Liver (tissue), 9 donors: Measurements from ENCODE around the gene MRPL47. TPM values are rescaled to one million over a fixed set of nuclear protein-coding genes. Genes with fewer than 3 reads are reported as not detected.
A peak's percentile ranks its signal among the peaks of the same experiment; 100 is the strongest.

ENCODE experiments used
- DNase-seq: peaks from one replicate; pipeline ENCODE4 v3.0.0-alpha.2; 2017; ENCODE audit warnings: low spot score
- H3K27ac ChIP-seq, 2 donors: one replicate each; pipeline ENCODE4 v1.7.0; 2013; ENCODE audit warnings: inconsistent platforms in 2 of 2, low read length in 2 of 2, control low read depth in 1 of 2, low read depth in 1 of 2, mild to moderate bottlenecking in 1 of 2
- H3K27me3 ChIP-seq, 4 donors: one replicate each; pipeline versions ENCODE4 v1.6.1 to v1.7.0; 2013; ENCODE audit warnings: low read length in 3 of 4, inconsistent platforms in 1 of 4, mild to moderate bottlenecking in 1 of 4, moderate library complexity in 1 of 4; ENCODE audit not compliant: control insufficient read depth in 4 of 4, insufficient read depth in 4 of 4
- H3K36me3 ChIP-seq, 4 donors: one replicate each; pipeline versions ENCODE4 v1.6.1 to v1.7.0; 2013; ENCODE audit warnings: low read length in 3 of 4, mild to moderate bottlenecking in 3 of 4, low read depth in 1 of 4, moderate library complexity in 1 of 4; ENCODE audit not compliant: control insufficient read depth in 4 of 4, insufficient read depth in 3 of 4
- H3K4me1 ChIP-seq, 4 donors: one replicate each; pipeline versions ENCODE4 v1.6.1 to v1.7.0; 2013; ENCODE audit warnings: low read length in 3 of 4, mild to moderate bottlenecking in 3 of 4, moderate library complexity in 1 of 4; ENCODE audit not compliant: control insufficient read depth in 4 of 4, insufficient read depth in 4 of 4
- H3K4me3 ChIP-seq, 3 donors: one replicate each; pipeline versions ENCODE4 v1.6.1 to v1.7.0; 2013; ENCODE audit warnings: low read length in 3 of 3, control low read depth in 1 of 3, low read depth in 1 of 3, mild to moderate bottlenecking in 1 of 3
- H3K9ac ChIP-seq, 2 donors: one replicate each; pipeline ENCODE4 v1.7.0; 2013; ENCODE audit warnings: low read length in 2 of 2, mild to moderate bottlenecking in 2 of 2, moderate library complexity in 2 of 2, control low read depth in 1 of 2, low read depth in 1 of 2
- H3K9me3 ChIP-seq, 4 donors: one replicate each; pipeline versions ENCODE4 v1.6.1 to v1.7.0; 2013; ENCODE audit warnings: low read length in 3 of 4; ENCODE audit not compliant: control insufficient read depth in 4 of 4
- EGR1 ChIP-seq, 2 donors: IDR thresholded peaks; 2 replicates each; pipeline ENCODE4 v1.6.1; 2016 to 2018; ENCODE audit warnings: antibody characterized with exemption in 2 of 2, low read depth in 2 of 2
- FOXA1 ChIP-seq: IDR thresholded peaks from 2 replicates; pipeline ENCODE4 v1.6.1; 2016; ENCODE audit warnings: antibody characterized with exemption
- FOXA2 ChIP-seq: IDR thresholded peaks from 2 replicates; pipeline ENCODE4 v1.6.1; 2016; ENCODE audit warnings: antibody characterized with exemption
- HNF4G ChIP-seq: IDR thresholded peaks from 2 replicates; pipeline ENCODE4 v1.6.1; 2016; ENCODE audit warnings: antibody characterized with exemption
- NR2F2 ChIP-seq: IDR thresholded peaks from 2 replicates; pipeline ENCODE4 v1.6.1; 2016; ENCODE audit warnings: antibody characterized with exemption
- RAD21 ChIP-seq, 2 donors: IDR thresholded peaks; 2 replicates each; pipeline ENCODE4 v1.6.1; 2016; ENCODE audit warnings: antibody characterized with exemption in 2 of 2, mild to moderate bottlenecking in 2 of 2
- WGBS: extraction: QIAGEN DNeasy Blood & Tissue Kit; methylation state at CpG from one replicate; pipeline ENCODE4 v1.1.7; 2013; 5-methylcytosine and 5-hydroxymethylcytosine counted together
- polyA plus RNA-seq, 2 donors: library from polyadenylated mRNA; stranded (reverse) in 1 of 2; unstranded in 1 of 2; fragments of 200-250 nt in 1 of 2; fragments of >200 nt in 1 of 2; fragmentation: Nextera tagmentation in 1 of 2; extraction: Ambion mirVana in 1 of 2; gene quantifications; one replicate each; pipeline versions ENCODE4 v1.2.1 to v1.2.3, GENCODE V29; 2013 to 2015
- total RNA-seq, 2 donors: library from RNA; depleted of rRNA; stranded (reverse); fragments of >200 nt; gene quantifications; one replicate each; pipeline ENCODE4 v1.2.3, GENCODE V29; 2014
- TF ChIP-seq, protein P1 (sequence below): IDR thresholded peaks from 2 replicates; pipeline ENCODE4 v1.6.1; 2016; ENCODE audit warnings: antibody characterized with exemption
- TF ChIP-seq, protein P2 (sequence below): IDR thresholded peaks from 2 replicates; pipeline ENCODE4 v1.6.1; 2016; ENCODE audit warnings: antibody characterized with exemption
- TF ChIP-seq, protein P3 (sequence below): fragments of 150-350 bp; IDR thresholded peaks from 2 replicates; pipeline ENCODE4 v1.5.1; 2017; ENCODE audit warnings: improper control_type of control experiment, low read depth, low read length; ENCODE audit not compliant: missing input control
- TF ChIP-seq, protein P4 (sequence below): IDR thresholded peaks from 2 replicates; pipeline ENCODE4 v1.6.1; 2016; ENCODE audit warnings: antibody characterized with exemption
- TF ChIP-seq, protein P5 (sequence below): IDR thresholded peaks from 2 replicates; pipeline ENCODE4 v1.6.1; 2016; ENCODE audit warnings: antibody characterized with exemption, mild to moderate bottlenecking
- donor health status: healthy.
- donor health status: healthy.
- donor health status: healthy.
- donor health status: healthy.
- donor health status: healthy.

MRPL47 gene
- total and polyA plus RNA-seq, 4 donors = 11.5 to 34.1 (median 18.6) TPM

DNA sequence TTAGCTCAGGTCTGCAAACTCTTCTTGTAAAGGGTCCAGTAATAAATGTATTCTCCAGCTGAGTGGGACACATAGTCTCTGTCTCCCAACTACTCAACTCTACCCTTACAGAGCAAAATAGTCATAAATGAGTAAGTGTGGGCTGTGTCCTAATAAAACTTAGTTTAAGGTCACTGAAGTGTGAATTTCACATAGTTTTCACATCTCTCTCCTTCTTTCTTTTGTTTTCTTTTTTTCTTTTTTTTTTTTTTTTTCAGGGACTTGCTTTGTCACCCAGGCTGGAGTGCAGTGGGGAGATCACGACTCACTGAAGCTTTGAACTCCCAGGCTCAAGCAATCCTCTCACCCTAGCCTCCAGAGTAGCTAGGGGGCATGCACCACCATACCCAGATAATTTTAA lies 43.6 kb downstream of the MRPL47 start:
- no peaks in the 10 kb centered on the region for H3K27me3 ChIP-seq

DNA sequence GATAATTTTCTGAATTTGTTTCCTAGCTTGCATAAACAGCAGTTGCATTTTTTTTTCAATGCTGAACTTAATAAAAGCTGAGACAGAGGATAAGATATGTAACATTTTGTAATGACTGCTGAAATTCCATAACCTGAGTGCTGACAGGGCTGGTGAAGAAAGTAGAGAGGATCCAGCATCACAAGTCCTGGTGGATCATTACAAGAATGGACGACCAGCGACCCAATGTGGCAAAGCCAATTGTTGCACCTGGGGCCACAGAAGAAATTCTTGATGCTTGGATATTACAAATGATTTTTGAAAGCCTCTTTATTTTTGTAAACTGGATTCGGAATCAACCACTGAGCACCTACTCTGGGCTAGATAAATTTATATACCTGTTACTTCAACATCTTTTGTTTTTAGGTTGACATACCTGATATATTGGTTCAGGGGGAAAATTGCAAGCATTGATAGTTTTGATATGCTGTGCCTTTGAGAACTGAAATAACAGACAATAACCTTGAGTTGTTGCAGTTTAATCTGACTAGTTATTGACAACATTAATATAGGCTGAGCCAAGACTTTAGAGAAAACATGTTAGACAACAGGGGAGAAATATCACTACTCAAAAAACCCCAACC lies 45.6 kb downstream of the MRPL47 start:
- H3K27me3 ChIP-seq = no peaks in the 10 kb centered on the region
- H3K4me1 ChIP-seq = peaks cover 0 to 5% (median 4%) of the 10 kb centered on the region in 4 donors
- no peak overlapping the region for H3K9ac ChIP-seq
- H3K4me3 ChIP-seq = no peak overlapping the region
- TF ChIP-seq, protein P1, sequence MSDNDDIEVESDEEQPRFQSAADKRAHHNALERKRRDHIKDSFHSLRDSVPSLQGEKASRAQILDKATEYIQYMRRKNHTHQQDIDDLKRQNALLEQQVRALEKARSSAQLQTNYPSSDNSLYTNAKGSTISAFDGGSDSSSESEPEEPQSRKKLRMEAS = no peak
- TF ChIP-seq RAD21 (IDR thresholded peaks at IDR 0.05) = peak; percentile 85 to 93
- TF ChIP-seq, protein P2, sequence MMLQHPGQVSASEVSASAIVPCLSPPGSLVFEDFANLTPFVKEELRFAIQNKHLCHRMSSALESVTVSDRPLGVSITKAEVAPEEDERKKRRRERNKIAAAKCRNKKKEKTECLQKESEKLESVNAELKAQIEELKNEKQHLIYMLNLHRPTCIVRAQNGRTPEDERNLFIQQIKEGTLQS = no peak
- TF ChIP-seq, protein P3, sequence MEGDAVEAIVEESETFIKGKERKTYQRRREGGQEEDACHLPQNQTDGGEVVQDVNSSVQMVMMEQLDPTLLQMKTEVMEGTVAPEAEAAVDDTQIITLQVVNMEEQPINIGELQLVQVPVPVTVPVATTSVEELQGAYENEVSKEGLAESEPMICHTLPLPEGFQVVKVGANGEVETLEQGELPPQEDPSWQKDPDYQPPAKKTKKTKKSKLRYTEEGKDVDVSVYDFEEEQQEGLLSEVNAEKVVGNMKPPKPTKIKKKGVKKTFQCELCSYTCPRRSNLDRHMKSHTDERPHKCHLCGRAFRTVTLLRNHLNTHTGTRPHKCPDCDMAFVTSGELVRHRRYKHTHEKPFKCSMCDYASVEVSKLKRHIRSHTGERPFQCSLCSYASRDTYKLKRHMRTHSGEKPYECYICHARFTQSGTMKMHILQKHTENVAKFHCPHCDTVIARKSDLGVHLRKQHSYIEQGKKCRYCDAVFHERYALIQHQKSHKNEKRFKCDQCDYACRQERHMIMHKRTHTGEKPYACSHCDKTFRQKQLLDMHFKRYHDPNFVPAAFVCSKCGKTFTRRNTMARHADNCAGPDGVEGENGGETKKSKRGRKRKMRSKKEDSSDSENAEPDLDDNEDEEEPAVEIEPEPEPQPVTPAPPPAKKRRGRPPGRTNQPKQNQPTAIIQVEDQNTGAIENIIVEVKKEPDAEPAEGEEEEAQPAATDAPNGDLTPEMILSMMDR = peak; percentile 67
- TF ChIP-seq, protein P4, sequence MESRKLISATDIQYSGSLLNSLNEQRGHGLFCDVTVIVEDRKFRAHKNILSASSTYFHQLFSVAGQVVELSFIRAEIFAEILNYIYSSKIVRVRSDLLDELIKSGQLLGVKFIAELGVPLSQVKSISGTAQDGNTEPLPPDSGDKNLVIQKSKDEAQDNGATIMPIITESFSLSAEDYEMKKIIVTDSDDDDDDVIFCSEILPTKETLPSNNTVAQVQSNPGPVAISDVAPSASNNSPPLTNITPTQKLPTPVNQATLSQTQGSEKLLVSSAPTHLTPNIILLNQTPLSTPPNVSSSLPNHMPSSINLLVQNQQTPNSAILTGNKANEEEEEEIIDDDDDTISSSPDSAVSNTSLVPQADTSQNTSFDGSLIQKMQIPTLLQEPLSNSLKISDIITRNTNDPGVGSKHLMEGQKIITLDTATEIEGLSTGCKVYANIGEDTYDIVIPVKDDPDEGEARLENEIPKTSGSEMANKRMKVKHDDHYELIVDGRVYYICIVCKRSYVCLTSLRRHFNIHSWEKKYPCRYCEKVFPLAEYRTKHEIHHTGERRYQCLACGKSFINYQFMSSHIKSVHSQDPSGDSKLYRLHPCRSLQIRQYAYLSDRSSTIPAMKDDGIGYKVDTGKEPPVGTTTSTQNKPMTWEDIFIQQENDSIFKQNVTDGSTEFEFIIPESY = no peak
- no peak for TF ChIP-seq EGR1 (IDR thresholded peaks at IDR 0.05; ENCODE audit: low read depth in 2 of 2)
- peak; percentile 56 for DNase-seq
- H3K9me3 ChIP-seq = no peaks in the 10 kb centered on the region
- H3K27ac ChIP-seq = no peak overlapping the region
- H3K36me3 ChIP-seq = no peaks in the 10 kb centered on the region
- WGBS = 2% methylated on average over 3 of the region's 3 CpGs

More for the DNA sequence above, 43.6 kb downstream of the MRPL47 start:
- Histone ChIP-seq H3K9me3 (no peaks in the 10 kb centered on the region), H3K4me1 (peaks cover 2 to 8% (median 6%) of the 10 kb centered on the region in 4 donors), H3K9ac (no peak overlapping the region), H3K36me3 (no peaks in the 10 kb centered on the region), H3K27ac (no peak overlapping the region), H3K4me3 (no peak overlapping the region)
- no peak for DNase-seq
- 77% methylated on average over 1 of the region's 1 CpG for WGBS
- TF ChIP-seq FOXA1 = no peak

DNA sequence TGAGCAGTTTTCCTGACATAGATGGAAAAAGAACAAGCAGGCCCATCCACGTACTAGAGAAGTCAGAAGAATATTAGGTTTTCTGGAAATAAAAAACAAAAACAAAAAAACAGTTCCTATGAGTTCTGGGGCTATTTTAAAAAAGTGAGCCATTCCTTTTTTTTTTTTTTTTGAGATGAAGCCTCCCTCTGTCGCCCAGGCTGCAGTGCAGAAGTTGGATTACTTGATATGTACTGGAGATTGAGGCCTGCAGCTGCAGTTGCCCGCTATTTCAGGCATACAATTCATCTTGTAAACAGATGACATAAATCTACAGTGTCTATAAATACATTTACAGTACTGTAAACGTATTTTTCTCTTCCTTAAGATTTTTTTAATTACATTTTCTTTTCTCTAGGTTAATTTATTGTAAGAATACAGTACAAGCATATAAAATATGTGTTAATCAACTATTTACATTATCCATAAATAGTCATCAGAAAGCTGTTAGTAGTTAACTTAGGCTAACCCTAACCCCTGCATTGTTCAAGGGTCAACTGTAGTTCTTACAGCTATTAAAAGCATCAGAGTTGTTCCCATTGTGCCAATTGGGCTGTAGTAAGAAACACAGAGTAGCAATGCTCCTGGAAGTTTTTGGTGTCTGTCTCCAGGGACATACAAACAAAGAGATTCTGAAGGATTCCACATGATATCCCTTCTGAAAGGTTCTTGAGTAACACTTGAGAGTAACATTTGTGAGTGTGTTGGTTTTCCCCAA lies 52.9 kb downstream of the MRPL47 start:
- H3K27ac ChIP-seq = no peak overlapping the region
- DNase-seq = no peak
- H3K36me3 ChIP-seq = no peaks in the 10 kb centered on the region
- no peak overlapping the region for H3K9ac ChIP-seq
- no peaks in the 10 kb centered on the region for H3K9me3 ChIP-seq
- H3K4me1 ChIP-seq = no peaks in the 10 kb centered on the region
- no peaks in the 10 kb centered on the region for H3K27me3 ChIP-seq
- 68% methylated on average over 4 of the region's 4 CpGs for WGBS
- H3K4me3 ChIP-seq = no peak overlapping the region
- TF ChIP-seq HNF4G (no peak), FOXA2 (no peak), NR2F2 (no peak), FOXA1 (no peak)
- TF ChIP-seq, protein P1 = no peak
- TF ChIP-seq, protein P4 = no peak
- TF ChIP-seq, protein P5, sequence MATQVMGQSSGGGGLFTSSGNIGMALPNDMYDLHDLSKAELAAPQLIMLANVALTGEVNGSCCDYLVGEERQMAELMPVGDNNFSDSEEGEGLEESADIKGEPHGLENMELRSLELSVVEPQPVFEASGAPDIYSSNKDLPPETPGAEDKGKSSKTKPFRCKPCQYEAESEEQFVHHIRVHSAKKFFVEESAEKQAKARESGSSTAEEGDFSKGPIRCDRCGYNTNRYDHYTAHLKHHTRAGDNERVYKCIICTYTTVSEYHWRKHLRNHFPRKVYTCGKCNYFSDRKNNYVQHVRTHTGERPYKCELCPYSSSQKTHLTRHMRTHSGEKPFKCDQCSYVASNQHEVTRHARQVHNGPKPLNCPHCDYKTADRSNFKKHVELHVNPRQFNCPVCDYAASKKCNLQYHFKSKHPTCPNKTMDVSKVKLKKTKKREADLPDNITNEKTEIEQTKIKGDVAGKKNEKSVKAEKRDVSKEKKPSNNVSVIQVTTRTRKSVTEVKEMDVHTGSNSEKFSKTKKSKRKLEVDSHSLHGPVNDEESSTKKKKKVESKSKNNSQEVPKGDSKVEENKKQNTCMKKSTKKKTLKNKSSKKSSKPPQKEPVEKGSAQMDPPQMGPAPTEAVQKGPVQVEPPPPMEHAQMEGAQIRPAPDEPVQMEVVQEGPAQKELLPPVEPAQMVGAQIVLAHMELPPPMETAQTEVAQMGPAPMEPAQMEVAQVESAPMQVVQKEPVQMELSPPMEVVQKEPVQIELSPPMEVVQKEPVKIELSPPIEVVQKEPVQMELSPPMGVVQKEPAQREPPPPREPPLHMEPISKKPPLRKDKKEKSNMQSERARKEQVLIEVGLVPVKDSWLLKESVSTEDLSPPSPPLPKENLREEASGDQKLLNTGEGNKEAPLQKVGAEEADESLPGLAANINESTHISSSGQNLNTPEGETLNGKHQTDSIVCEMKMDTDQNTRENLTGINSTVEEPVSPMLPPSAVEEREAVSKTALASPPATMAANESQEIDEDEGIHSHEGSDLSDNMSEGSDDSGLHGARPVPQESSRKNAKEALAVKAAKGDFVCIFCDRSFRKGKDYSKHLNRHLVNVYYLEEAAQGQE = no peak
- TF ChIP-seq, protein P3 = no peak
